H1 (cell line): ENCODE data around the gene DHCR24. TPM values are rescaled to one million over a fixed set of nuclear protein-coding genes. Genes with fewer than 3 reads are reported as not detected.

Experiments used
- CTCF ChIA-PET: fragments of 300-600 bp; sonication (Branson Sonifier 250); formaldehyde crosslinking; loops from one replicate; lab custom pipeline; 2021; ENCODE audit not compliant: partially characterized antibody; lab: Charles Lee
- POLR2A ChIA-PET: fragments of 300-600 bp; sonication (Branson Sonifier 250); formaldehyde crosslinking; loops from one replicate; lab custom pipeline; 2021; ENCODE audit warnings: inconsistent platforms; ENCODE audit not compliant: partially characterized antibody; lab: Charles Lee
- DNase-seq, 2 experiments: peaks; one replicate each; pipeline versions ENCODE4 v3.0.0 to v3.0.0-alpha.2; 2010 to 2022; ENCODE audit warnings: low spot score in 2 of 2, low read depth in 1 of 2, mixed read lengths in 1 of 2
- FAIRE-seq: peaks from 2 replicates; lab custom pipeline; 2011; peaks lifted over from hg19 to GRCh38; lab: Jason Lieb, UNC
- H2AFZ ChIP-seq: 2 replicates; pipeline ENCODE4 v1.8.1; 2012; ENCODE audit warnings: low read length, inconsistent platforms
- H2AK5ac ChIP-seq: 2 replicates; pipeline ENCODE4 v1.6.1; 2013; ENCODE audit warnings: low read depth, low read length
- H2BK120ac ChIP-seq: replicated peaks from 2 replicates; pipeline ENCODE3; 2013; ENCODE audit warnings: low read depth, low read length, inconsistent platforms
- H2BK12ac ChIP-seq: 2 replicates; pipeline ENCODE4 v1.6.1; 2013; ENCODE audit warnings: low read depth, low read length
- H2BK15ac ChIP-seq: 2 replicates; pipeline ENCODE4 v1.6.1; 2013; ENCODE audit warnings: low read length
- H2BK20ac ChIP-seq: 2 replicates; pipeline ENCODE4 v1.6.1; 2013; ENCODE audit warnings: low read length
- H2BK5ac ChIP-seq: 2 replicates; pipeline ENCODE4 v1.6.1; 2013; ENCODE audit warnings: low read depth, low read length
- H3K14ac ChIP-seq: 2 replicates; pipeline ENCODE4 v1.6.1; 2013; ENCODE audit warnings: inconsistent platforms; ENCODE audit not compliant: insufficient read length
- H3K18ac ChIP-seq: 2 replicates; pipeline ENCODE4 v1.6.1; 2013; ENCODE audit warnings: low read length; ENCODE audit errors: extremely low read depth
- H3K23ac ChIP-seq: 2 replicates; pipeline ENCODE4 v1.6.1; 2013; ENCODE audit warnings: inconsistent platforms; ENCODE audit not compliant: insufficient read length
- H3K23me2 ChIP-seq: 2 replicates; pipeline ENCODE4 v1.6.1; 2013; ENCODE audit warnings: low read depth, low read length
- H3K27ac ChIP-seq: 2 replicates; pipeline ENCODE4 v1.6.1; 2011; ENCODE audit warnings: low read depth, low read length, inconsistent platforms
- H3K27me3 ChIP-seq, 4 experiments: replicated peaks in 1 of 4; 1 replicate in 1 of 4; 2 replicates in 3 of 4; pipeline versions ENCODE4 v1.6.1 to v1.8.1; 2011 to 2013; ENCODE audit warnings: low read length in 3 of 4, mild to moderate bottlenecking in 3 of 4, inconsistent platforms in 2 of 4, mixed read lengths in 2 of 4, moderate library complexity in 1 of 4; ENCODE audit not compliant: control insufficient read depth in 3 of 4, insufficient read depth in 3 of 4; ENCODE audit errors: extremely low read depth in 1 of 4
- H3K36me3 ChIP-seq, 4 experiments: 2 replicates each; pipeline versions ENCODE4 v1.6.1 to v1.8.1; 2011 to 2013; ENCODE audit warnings: mild to moderate bottlenecking in 4 of 4, low read length in 3 of 4, moderate library complexity in 2 of 4, control low read depth in 1 of 4, inconsistent platforms in 1 of 4; ENCODE audit not compliant: insufficient read depth in 4 of 4, control insufficient read depth in 2 of 4
- H3K4ac ChIP-seq: replicated peaks from 2 replicates; pipeline ENCODE3; 2013; ENCODE audit warnings: low read length, low read depth, mixed read lengths, inconsistent platforms; ENCODE audit not compliant: insufficient read length
- H3K4me1 ChIP-seq, 4 experiments: replicated peaks in 1 of 4; 1 replicate in 1 of 4; 2 replicates in 3 of 4; pipeline versions ENCODE4 v1.6.1 to v1.8.1; 2011 to 2013; ENCODE audit warnings: low read length in 3 of 4, inconsistent platforms in 2 of 4, mixed read lengths in 1 of 4; ENCODE audit not compliant: insufficient read depth in 4 of 4, control insufficient read depth in 3 of 4
- H3K4me2 ChIP-seq, 2 experiments: 2 replicates each; pipeline versions ENCODE4 v1.6.1 to v1.8.1; 2011 to 2013; ENCODE audit warnings: low read depth in 2 of 2, low read length in 2 of 2, control low read depth in 1 of 2, inconsistent platforms in 1 of 2, mild to moderate bottlenecking in 1 of 2; ENCODE audit not compliant: insufficient read depth in 1 of 2
- H3K4me3 ChIP-seq, 4 experiments: fragments of 200-600, 300-600 bp in 1 of 4; sonication (generic), shearing (Covaris generic), sonication (Bioruptor Twin) in 1 of 4; 2 replicates each; pipeline versions ENCODE4 v1.5.1 to v1.8.1; 2011 to 2016; ENCODE audit warnings: low read length in 4 of 4, low read depth in 3 of 4, control low read depth in 2 of 4, inconsistent platforms in 2 of 4, mild to moderate bottlenecking in 2 of 4, mixed read lengths in 1 of 4, moderate library complexity in 1 of 4; ENCODE audit not compliant: insufficient read depth in 2 of 4; ENCODE audit errors: extremely low read depth in 1 of 4
- H3K56ac ChIP-seq: replicated peaks from 2 replicates; pipeline ENCODE3; 2013; ENCODE audit warnings: low read depth, mild to moderate bottlenecking, mixed read lengths, low read length, inconsistent platforms; ENCODE audit not compliant: insufficient read length
- H3K79me1 ChIP-seq: 2 replicates; pipeline ENCODE4 v1.6.1; 2013; ENCODE audit warnings: low read depth, low read length, control low read depth
- H3K79me2 ChIP-seq, 2 experiments: 2 replicates each; pipeline versions ENCODE4 v1.6.1 to v1.8.1; 2012 to 2013; ENCODE audit warnings: low read length in 2 of 2, mild to moderate bottlenecking in 2 of 2, inconsistent platforms in 1 of 2; ENCODE audit not compliant: insufficient read depth in 2 of 2, control insufficient read depth in 1 of 2
- H3K9ac ChIP-seq, 4 experiments: replicated peaks in 1 of 4; 1 replicate in 1 of 4; 2 replicates in 3 of 4; pipeline versions ENCODE4 v1.6.1 to v1.8.1; 2011 to 2013; ENCODE audit warnings: low read depth in 3 of 4, low read length in 3 of 4, control low read depth in 2 of 4, mild to moderate bottlenecking in 2 of 4, moderate library complexity in 2 of 4, inconsistent platforms in 1 of 4; ENCODE audit errors: extremely low read depth in 1 of 4
- H3K9me3 ChIP-seq, 2 experiments: 2 replicates each; pipeline versions ENCODE4 v1.6.1 to v1.8.1; 2012 to 2013; ENCODE audit warnings: mild to moderate bottlenecking in 2 of 2, moderate library complexity in 2 of 2, control low read depth in 1 of 2, inconsistent platforms in 1 of 2, low read depth in 1 of 2, low read length in 1 of 2, mixed read lengths in 1 of 2; ENCODE audit not compliant: insufficient read depth in 2 of 2
- H4K20me1 ChIP-seq, 2 experiments: replicated peaks in 1 of 2; 2 replicates each; pipeline versions ENCODE3 to v1.8.1; 2011 to 2013; ENCODE audit warnings: inconsistent platforms in 2 of 2, low read length in 2 of 2, mild to moderate bottlenecking in 1 of 2; ENCODE audit not compliant: insufficient read depth in 2 of 2, control insufficient read depth in 1 of 2
- H4K5ac ChIP-seq: 2 replicates; pipeline ENCODE4 v1.6.1; 2013; ENCODE audit warnings: low read length, low read depth, mixed read lengths, inconsistent platforms; ENCODE audit not compliant: insufficient read length
- H4K8ac ChIP-seq: 2 replicates; pipeline ENCODE4 v1.8.0; 2013; ENCODE audit warnings: mild to moderate bottlenecking, moderate library complexity, low read length, inconsistent platforms; ENCODE audit not compliant: insufficient read depth; ENCODE audit errors: extremely low read depth
- H4K91ac ChIP-seq: replicated peaks from 2 replicates; pipeline ENCODE3; 2013; ENCODE audit warnings: low read length, mixed read lengths, inconsistent platforms; ENCODE audit not compliant: insufficient read length
- POLR2A ChIP-seq, 2 experiments: IDR thresholded peaks; 1 replicate in 1 of 2; 2 replicates in 1 of 2; pipeline ENCODE4 v1.6.1; 2011; ENCODE audit warnings: low read depth in 2 of 2, low read length in 2 of 2, mild to moderate bottlenecking in 2 of 2; ENCODE audit errors: control extremely low read depth in 1 of 2
- SIRT6 ChIP-seq: IDR thresholded peaks from one replicate; pipeline ENCODE4 v1.7.1; 2012; ENCODE audit warnings: low read length, inconsistent platforms
- SP1 ChIP-seq: IDR thresholded peaks from 2 replicates; pipeline ENCODE4 v1.6.1; 2011; ENCODE audit warnings: low read depth, low read length
- TAF7 ChIP-seq: optimal IDR thresholded peaks from 2 replicates; pipeline ENCODE3; 2011; ENCODE audit warnings: low read depth, mild to moderate bottlenecking, inconsistent platforms, low read length, moderate library complexity, borderline replicate concordance
- TEAD4 ChIP-seq: IDR thresholded peaks from 2 replicates; pipeline ENCODE4 v1.6.1; 2012; ENCODE audit warnings: low read depth, low read length, inconsistent platforms, mixed read lengths
- WGBS, 2 experiments: shearing (Covaris generic) in 1 of 2; methylation state at CpG; one replicate each; pipeline versions ENCODE4 v1.1.6 to v1.1.7; 2013 to 2015; ENCODE audit warnings: low lambda C conversion rate in 2 of 2, mixed read lengths in 2 of 2, inconsistent platforms in 1 of 2, low coverage in 1 of 2, missing lambda C conversion rate in 1 of 2; ENCODE audit not compliant: insufficient replicate concordance in 2 of 2, insufficient coverage in 1 of 2, insufficient read length in 1 of 2; ENCODE audit errors: extremely low coverage in 1 of 2, missing lambda C conversion rate in 1 of 2; 5-methylcytosine and 5-hydroxymethylcytosine counted together
- polyA plus RNA-seq, 7 experiments: library from polyadenylated mRNA; depleted of rRNA in 3 of 7; stranded (reverse) in 5 of 7; unstranded in 2 of 7; fragments of >200 nt in 5 of 7; fragments of 200-250 nt in 2 of 7; gene quantifications; 1 replicate in 5 of 7; 2 replicates in 1 of 7; 4 replicates in 1 of 7; pipeline versions ENCODE4 v1.2.1 to v1.2.3, GENCODE V29; 2011 to 2013; ENCODE audit warnings: missing spikeins in 2 of 7, mixed read lengths in 2 of 7
- total RNA-seq: library from RNA; stranded (reverse); fragmentation: NEBNext Ultra II Directional; extraction: Animal tissue kit (Norgen Biotek cat#: 25700); gene quantifications from 2 replicates; pipeline ENCODE4 v1.2.1, GENCODE V29; 2021
- TF ChIP-seq, protein P1 (sequence below): IDR thresholded peaks from 2 replicates; pipeline ENCODE4 v1.6.1; 2012; ENCODE audit warnings: low read length, inconsistent platforms

The DHCR24 gene
- total and polyA plus RNA-seq, 2 of the 8 experiments (the other 6 are each of a cell fraction or from before 2014, with no cell fraction given): 370 to 419 TPM

DNA sequence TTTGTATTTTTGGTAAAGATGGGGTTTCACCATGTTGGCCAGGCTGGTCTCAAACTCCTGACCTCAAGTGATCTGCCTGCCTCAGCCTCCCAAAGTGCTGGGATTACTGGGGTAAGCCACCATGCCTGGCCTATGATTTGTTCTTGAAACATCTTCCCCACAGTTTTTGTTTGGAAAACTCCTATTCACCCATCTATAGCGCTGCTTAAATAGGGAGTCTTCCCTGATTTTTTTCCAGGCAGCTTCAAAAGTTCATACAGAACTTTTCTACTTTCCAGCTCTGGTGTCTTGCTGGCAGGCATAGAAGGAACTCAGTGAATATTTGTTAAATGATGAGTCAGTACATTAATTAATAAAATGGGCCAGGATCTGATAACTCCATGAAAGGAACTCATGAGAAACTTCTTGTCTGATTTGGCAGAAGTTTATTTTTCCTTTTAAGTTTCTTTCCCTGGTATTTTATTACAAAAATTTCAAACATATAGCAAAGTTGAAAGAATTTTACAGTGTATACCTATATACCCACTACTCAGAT, 52.9 kb downstream of the DHCR24 start:
- FAIRE-seq (no peak), DNase-seq (no peak)
- H2AK5ac ChIP-seq: no peak overlapping the region
- H3K14ac ChIP-seq: no peak overlapping the region
- no peaks in the 10 kb centered on the region for H3K79me1 ChIP-seq
- ChIA-PET CTCF (interaction anchor here (1.0 to 2.1 kb wide), 2 partner anchors 12 to 15 kb away, joined by 3 to 8 read pairs; no protein-coding TSS in a partner anchor), POLR2A (no interaction called here)
- H3K79me2 ChIP-seq: no peaks in the 10 kb centered on the region
- H4K5ac ChIP-seq: no peak overlapping the region
- H3K9me3 ChIP-seq: no peaks in the 10 kb centered on the region
- H3K36me3 ChIP-seq: no peaks in the 10 kb centered on the region
- H3K4me3 ChIP-seq: no peak overlapping the region
- no peak overlapping the region for H2BK15ac ChIP-seq
- no peak overlapping the region for H3K9ac ChIP-seq
- no peaks in the 10 kb centered on the region; a peak in 1 of 7 replicates for H3K27me3 ChIP-seq
- H4K91ac ChIP-seq: no peak overlapping the region
- WGBS, 2 experiments: 96% methylated on average over 1 of the region's 1 CpG; no CpG with 5 or more reads in 1 of the 2 experiments
- H3K23me2 ChIP-seq: no peaks in the 10 kb centered on the region
- H4K8ac ChIP-seq: no peak overlapping the region
- no peak overlapping the region for H3K4me2 ChIP-seq
- no peak overlapping the region for H2BK12ac ChIP-seq
- TF ChIP-seq TEAD4 (no peak), TAF7 (no peak), POLR2A (IDR thresholded peaks at IDR 0.05; ENCODE audit: control extremely low read depth in 1 of 2, low read depth in 2 of 2, low read length in 2 of 2) (no peak), SIRT6 (no peak), SP1 (no peak)
- TF ChIP-seq, protein P1, sequence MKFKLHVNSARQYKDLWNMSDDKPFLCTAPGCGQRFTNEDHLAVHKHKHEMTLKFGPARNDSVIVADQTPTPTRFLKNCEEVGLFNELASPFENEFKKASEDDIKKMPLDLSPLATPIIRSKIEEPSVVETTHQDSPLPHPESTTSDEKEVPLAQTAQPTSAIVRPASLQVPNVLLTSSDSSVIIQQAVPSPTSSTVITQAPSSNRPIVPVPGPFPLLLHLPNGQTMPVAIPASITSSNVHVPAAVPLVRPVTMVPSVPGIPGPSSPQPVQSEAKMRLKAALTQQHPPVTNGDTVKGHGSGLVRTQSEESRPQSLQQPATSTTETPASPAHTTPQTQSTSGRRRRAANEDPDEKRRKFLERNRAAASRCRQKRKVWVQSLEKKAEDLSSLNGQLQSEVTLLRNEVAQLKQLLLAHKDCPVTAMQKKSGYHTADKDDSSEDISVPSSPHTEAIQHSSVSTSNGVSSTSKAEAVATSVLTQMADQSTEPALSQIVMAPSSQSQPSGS: no peak
- TF ChIP-seq, all 59 proteins: peak for 0
- Histone ChIP-seq H3K27ac (no peak overlapping the region), H4K20me1 (no peaks in the 10 kb centered on the region), H2BK20ac (no peak overlapping the region), H2BK120ac (no peak overlapping the region), H3K56ac (no peak overlapping the region), H3K18ac (no peak overlapping the region), H3K23ac (no peak overlapping the region), H2BK5ac (no peak overlapping the region), H2AFZ (no peak overlapping the region), H3K4me1 (no peaks in the 10 kb centered on the region), H3K4ac (no peak overlapping the region)
